GM20000 (cell line): ENCODE results near the gene FBXL13.

Experiments used
- DNase-seq: peaks from one replicate; pipeline ENCODE4 v3.0.0; 2012; ENCODE audit warnings: low spot score
- CTCF ChIP-seq: IDR thresholded peaks from 2 replicates; pipeline ENCODE4 v1.5.1; 2012; ENCODE audit warnings: mild to moderate bottlenecking, control low read depth; ENCODE audit errors: extremely low read depth, missing control alignments

FBXL13 gene

GRCh38 chr7:102933763-102934162, 140.8 kb downstream of the FBXL13 start:
- no peak for DNase-seq

GRCh38 chr7:102931757-102932156, 142.8 kb downstream of the FBXL13 start:
- no peak for DNase-seq
- TF ChIP-seq CTCF = no peak

More at GRCh38 chr7:102933763-102934162, 140.8 kb downstream of the FBXL13 start:
- no peak for TF ChIP-seq CTCF

DNA sequence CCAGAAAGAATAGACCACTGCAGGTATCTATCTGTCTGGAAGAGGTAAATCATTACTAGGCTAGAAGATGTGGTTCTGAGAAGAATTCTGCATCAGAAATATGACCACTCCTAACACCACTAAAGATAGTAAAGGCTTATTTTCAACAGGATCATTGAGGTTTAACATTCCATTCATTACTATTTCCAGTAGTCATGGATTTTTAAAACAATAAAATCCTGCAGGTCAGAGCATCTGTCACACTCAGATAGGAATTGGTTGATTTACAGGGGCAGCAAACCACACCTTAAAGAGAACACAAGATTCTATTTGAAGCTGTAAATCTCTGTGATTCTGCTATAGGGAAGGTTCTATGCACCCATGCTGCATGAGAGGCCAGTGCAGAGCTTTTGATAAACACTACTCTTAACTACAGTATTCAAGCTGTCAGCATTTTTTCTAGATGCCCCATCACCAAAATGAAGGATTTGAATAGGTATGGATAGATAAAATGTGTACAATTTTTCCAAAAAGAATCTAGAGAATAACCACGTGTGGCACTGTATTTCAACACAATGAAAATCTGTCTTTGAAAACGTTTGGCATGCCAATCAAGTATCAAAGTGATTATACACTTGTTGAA, 147.2 kb downstream of the FBXL13 start:
- TF ChIP-seq CTCF = no peak
- DNase-seq = no peak

DNA sequence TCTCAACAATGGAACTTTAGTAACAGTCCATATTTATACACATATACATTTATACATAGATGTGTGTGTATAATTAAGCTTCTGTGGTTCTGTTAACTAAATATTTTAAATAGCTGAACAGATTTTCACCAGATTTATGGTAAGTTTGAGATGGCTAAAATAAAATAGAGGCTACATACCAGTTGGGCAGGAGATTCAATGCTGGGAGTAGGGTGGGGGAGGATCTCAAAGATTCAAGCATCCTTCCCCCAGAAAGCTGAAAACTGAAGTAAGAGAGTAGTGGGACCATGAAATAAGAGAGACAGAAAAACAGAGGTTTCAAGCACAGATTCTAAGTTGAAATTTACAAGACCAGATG, 147.8 kb downstream of the FBXL13 start:
- DNase-seq = no peak
- no peak for TF ChIP-seq CTCF

- no peak for TF ChIP-seq CTCF
- no peak for DNase-seq
Observed at GRCh38 chr7:102925976-102926782, 148.4 kb downstream of the FBXL13 start.

- no peak for TF ChIP-seq CTCF
- no peak for DNase-seq
Observed at GRCh38 chr7:102918845-102919244, 155.8 kb downstream of the FBXL13 start.

DNA sequence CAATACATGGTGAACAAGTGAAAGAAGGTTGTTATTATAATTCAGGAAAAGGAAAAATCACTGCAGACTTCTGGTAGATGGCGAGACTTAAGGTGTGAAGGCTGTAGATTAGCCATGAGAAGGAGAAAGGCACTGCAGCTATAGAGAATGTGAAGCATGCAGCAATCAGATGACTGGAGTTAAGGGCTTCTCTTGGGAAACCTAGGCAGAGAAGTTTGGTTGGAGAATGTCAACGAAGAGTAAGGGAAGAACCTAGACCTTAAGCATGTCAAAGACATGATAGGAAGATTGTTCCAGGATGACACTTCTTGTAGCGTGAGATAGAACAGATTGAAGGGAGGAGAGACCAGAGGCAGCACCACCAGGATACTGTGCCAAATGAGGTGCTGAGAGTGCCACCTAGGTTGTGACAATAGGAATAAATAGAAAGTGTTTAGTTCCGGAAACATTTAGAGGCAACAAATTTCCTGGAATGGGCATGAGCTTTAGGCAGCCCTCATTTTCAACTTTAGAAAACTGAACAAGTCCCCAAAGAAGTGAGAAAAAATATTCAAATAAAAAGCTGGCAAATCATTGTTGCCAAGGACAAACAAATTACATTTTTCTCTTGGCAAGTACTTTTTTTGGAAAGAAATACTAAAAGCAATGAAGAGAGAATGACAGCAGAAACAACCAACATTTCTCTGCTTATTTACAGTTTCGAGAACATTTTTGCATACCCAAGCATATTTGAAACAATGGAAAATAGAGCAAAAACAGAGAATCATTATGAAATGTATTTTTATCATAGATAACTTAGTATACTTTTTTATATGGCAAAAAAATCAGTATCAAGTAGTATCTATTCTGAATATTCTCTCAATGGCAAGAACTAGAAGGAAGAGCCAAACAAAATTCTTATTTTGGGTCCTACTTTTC, 156.9 kb downstream of the FBXL13 start:
- no peak for DNase-seq
- TF ChIP-seq CTCF = no peak
